NCI-H82 treated with DMSO at 0.1 percent for 48 hours (cell line): ENCODE results near the gene ANKMY2.
"Not testable (repeated sequence)": the region's sequence is repeated elsewhere in the genome, so short reads cannot be mapped to it uniquely, and the experiment has no call there.

Source experiments
- DNase-seq: peaks from one replicate; lab custom pipeline; 2025; ENCODE audit not compliant: unreplicated experiment; lab: John Stamatoyannopoulos, UW

The ANKMY2 gene

DNA sequence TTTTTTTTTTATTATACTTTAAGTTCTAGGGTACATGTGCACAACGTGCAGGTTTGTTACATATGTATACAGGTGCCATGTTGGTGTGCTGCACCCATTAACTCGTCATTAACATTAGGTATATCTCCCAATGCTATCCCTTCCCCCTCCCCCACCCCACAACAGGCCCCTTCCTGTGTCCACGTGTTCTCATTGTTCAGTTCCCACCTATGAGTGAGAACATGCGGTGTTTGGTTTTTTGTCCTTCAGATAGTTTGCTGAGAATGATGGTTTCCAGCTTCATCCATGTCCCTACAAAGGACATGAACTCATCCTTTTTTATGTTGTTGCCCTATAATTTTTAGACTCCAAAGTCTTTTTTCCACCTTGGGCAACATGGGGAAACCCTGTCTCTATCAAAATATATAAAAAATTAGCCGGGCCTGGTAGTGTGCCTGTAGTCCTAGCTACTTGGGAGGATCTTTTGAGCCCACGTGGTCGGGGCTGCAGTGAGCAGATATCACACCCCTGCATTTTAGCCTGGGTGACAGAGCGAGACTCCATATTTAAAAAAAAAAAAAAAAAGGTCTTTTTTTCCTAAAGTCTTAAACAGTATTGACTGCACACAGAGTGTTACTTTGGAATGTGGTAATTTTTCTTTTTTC lies 14.4 kb upstream of the ANKMY2 start:
- not testable (repeated sequence) for DNase-seq

DNA sequence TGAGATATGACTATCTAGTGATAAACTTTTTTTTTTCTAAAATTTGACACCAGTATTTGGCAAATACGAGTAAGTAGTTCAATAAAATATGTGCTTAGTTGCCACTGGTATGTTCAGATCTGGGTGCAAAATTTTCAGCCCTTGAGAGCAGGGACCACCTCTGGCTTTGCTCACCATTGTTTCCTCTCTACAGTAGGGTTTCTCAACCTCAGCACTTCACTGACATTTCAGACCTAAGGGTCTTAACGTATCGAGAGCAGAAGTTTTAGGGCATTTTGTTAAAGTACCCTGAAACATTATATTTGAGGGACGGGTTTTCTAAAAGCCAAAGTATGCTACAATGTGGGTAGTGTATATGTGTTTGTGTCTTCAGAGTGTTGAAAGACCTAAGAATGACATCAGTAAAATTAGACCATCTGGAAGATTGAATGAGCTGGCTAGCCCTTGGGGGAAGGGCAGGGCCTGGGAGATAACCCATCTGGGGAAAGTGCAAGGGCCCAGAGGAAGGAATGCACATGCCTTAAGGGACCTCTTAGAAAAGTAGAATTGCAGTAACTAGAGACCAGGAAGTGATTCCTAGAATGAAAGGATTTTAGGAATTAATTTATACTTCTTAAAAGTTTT lies 12.2 kb upstream of the ANKMY2 start:
- DNase-seq = peak; percentile 30

DNA sequence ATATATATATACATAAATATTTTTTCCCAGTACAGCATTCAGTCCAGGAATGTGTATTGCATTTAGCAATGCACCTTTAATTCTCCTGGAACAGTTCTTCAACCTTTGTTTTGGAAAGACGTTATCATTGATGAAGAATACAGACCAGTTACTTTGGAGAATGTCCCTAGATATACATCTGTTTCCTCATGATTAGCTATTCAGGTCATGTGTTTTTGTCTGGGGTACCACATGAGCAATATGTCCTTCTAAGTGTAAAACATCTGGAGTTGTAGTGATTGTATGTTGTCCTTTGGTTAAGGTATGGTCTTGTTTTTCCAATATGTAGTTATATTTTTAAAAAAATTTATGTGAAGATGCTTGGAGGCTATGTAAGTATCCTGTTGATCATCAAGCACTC lies 10.6 kb upstream of the ANKMY2 start:
- no peak for DNase-seq

DNA sequence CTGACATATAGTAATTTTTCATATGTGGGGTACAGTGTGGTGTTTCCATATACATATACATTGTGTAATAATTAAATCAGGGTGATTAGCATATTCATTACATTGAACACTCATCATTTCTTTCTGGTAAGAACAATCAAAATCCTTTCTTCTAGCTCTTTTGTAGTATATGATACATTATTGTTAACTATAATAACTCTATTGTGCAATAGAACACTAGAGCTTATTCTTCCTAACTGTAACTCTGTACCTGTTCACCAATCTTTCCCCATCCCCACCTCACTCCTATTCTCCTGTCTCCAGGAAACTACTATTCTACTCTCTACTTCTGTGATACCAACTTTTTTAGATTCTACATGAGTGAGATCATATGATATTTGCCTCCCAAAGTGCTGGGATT lies 9.8 kb upstream of the ANKMY2 start:
- no peak for DNase-seq

DNA sequence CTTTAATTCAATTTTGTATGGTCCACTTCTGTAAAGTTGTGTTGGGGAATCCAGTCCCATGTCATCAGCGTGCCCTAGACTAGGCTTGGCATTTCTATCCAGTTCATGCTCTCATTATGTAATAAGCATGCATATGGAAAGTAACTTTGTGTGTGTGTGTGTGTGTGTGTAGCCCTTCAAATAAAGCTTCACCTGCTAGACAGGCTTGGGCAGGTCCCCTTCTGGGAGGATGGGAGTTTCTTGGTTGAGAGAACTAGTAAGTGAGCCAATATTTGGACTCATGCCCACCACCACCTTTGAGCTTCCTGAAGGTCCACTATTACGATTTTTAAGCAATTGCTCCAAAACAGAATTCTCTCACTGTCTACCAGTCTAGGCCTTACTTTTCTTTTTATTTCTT lies 7.3 kb upstream of the ANKMY2 start:
- no peak for DNase-seq

DNA sequence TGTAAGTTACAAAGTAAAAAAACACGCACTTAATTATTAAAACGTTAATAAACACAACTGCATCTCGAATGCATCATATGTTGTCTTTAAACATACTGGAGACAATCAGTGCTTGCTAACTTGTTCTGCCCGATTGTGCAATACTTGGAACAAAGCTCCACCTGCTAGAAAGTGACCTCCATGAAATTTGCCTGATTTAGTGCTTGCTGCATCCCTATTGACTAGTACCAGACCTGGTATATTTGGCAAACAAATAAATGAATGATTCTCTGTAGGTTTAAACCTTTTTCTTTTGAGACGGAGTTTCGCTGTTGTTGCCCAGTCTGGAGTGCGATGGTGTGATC lies 6.7 kb upstream of the ANKMY2 start:
- DNase-seq = no peak

DNA sequence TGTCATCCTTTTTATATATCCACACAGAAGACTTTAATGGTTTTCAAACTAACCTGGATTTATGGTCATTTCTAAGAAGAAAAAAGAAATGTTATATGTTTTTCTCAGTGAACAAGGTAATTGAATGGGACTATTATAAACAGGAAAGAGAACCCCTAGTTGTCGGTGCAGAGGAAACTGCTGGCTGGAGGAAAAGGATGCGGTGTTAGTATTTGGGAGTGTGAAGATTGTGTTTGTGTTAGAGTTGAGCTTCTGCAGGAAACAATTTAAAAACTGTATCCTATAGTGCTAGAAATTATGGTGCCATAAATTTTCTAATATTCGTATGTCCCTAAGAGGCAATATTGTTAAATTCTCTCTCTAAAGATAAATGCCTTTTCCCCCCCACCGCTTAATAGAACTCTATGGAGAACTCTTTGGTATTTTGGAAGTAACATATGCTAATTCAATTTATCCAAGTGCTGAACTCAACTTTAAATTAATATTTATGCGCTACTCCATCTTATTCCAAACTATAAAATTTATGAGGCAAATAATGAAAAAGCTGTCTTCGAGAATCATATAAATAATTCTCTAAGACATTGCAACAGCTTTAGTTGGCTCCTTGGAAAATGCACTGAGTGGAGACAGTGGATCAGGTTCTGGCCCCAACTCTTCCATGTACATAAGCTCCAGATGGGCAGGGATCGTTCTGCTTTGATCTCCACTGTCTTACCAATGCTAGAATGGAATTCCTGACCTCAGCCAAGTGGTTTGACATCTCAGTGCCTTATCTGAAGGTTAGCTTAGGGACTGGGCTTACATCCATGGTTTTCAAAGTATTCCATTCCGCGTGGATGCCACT lies 6.1 kb upstream of the ANKMY2 start:
- no peak for DNase-seq

DNA sequence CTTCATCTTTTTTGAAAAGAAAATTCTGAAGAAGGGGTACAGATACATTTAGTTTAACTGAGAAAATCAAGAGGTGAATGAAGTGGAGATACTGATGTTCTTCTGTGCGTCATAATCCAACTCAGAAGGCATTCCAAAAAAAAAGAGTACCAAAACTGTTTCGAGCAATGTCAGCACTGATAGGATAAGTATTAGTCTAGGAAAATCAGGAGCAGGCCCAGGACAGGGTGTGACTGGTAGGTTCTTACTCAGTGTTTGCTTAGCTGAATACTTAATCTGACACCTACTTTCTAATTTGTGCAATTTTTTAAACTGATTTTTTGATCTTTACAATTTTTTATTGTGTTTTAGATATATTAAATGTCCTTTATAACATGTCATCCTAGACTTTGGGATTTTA lies 4.7 kb upstream of the ANKMY2 start:
- DNase-seq = no peak

DNA sequence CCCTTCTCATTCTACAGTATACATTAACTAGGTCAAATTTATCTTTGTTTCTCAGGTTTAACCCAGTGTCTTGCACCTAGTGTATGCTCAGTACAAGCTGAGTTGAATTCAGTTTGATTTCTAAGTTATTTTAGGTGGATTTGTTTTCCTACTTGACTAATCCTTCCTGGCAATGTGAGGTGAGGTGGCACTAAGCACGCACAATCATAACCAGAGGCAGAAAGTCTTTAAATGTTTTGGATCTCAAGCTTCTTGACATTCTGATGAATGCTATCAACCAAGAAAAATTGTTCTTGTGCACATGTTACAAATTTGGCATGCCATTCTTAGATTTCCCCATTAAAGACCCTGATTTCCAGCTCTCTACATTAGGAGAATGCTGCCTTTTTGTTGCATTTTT lies 3.6 kb upstream of the ANKMY2 start:
- no peak for DNase-seq

DNA sequence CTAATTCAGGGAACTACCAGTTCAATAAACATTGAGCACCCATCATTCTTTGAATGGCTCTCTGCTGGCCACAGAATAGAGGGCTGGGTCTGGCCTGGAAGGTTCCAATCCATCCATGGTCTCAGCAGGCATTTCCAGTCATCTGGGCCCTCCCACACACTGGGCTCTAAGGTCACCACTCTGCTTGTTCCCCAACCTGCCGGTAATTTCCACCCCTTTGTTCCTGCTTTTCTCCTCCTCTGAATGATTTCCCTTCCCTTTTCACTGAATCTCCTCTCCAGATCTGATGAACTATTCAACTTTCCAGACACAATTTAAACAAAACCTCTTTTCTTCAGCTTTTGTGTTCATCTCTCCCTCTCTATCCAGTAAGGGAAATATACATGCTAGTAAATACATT lies 3.0 kb upstream of the ANKMY2 start:
- no peak for DNase-seq

DNA sequence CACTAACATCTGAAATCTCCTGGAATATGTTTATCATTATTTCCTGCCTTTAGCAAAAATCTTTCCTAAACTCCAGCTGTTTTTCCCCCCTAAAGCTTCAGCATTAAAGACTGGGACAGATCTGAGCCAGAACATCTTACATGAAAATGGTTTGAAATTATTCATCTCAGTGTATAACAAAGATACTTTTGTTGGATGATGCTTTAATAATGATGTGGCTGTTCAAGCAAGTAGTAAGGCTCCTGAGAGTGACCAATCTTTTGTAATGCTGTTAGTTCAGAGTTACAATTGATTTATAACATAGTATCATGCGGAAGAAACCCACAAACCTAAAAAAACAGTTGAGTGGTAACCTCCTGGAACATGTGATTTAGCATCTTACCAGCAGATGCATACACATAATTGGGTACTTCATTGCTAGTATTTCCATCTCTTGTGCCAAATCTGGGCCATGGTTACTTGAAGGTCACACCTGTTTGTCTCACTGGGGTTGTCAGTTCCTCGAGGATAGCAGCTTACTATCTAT lies 1.9 kb upstream of the ANKMY2 start:
- no peak for DNase-seq

DNA sequence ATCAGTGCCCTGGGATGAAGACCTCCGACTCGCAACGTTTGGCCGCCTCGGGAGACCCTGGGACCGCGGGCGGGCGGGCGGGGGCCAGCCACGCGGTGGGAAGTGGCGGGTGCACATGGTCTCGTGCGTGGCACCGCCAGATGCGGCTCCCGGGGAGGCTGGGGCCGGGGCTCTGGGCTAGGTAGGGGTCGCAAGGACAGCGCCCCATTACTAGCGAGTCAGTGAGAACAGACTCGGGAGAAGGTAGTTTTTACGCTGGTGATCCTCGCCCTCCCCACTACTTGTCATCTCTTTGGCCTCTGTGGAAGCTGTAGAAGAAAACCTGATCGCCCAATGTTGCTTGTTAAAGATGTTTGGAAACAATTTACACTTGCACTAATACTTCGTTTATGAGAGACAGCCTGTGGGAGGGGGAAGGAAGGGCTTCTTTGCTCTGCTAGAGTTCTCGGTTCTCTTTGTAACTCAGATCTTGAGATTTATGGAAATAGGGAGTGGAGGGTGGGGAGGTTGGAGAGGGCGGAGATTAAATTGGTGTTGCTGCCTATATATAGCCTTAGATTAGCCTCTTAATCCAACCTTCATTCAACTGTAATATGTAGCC lies 1.0 kb upstream of the ANKMY2 start:
- peak; percentile 78 for DNase-seq

DNA sequence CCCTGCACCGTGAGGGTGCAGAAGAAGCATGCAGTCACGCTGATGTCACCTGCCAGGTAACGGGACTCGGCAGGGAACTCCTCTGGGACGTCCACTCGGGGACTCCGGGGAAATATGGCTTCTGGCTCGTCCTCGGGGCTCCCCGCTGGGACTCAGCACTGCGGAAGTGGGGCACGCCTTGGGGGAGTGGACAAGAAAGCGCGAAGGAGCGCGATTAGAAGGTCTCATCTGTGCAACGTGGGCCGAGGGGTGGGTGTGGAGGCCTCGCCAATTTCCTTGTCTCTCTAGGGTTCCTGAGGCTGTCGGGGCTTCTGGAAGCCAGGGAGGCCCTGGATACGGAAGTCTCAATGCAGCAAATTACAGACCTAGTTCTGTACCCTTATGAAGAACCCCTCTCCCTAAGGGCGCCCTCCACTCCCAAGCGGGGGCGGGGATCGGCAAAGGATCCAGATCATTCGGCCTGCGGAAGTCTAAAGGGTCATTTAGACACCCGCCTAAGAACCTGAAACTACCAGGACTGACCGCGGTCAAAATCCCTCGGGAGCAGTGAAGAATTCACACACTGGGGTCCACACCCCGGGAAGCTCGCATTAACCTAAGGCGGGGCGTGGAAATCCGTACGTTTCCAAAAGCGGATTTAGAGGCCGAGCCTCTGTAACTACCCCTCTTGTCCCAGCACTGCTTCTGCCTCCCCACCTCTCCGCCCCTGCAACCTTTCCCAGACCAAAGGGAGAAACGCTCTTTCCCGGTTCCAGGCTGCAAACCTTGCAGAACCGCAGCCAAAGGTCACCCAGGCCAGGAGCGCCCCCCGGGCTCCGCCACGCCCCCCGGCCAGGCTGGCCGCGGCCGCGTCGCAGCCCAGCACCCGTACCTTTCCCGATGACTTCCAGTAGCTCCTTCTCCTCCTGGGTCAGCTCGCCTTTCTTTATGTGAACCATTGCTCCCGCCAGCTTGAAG lies 640 bp downstream of the ANKMY2 start:
- no peak for DNase-seq

DNA sequence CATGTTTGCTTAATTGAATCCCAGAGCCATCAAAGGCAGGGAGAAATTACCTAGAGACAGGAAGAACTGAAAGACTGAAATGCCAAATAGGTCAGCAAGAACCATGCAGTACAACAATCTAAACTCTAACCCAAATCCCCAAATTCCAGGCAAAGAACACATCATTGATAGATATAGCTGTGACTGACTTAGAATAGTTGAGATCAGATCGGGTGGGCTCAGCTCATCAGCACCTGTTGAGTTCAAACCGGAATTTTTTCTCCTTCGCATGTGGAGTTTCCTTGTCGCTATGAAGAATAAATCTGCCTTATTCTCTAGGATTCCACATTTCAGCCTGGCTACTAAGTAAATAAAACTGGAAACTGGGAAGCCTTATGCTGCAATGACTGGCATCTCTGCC lies 1.4 kb downstream of the ANKMY2 start:
- DNase-seq = no peak

DNA sequence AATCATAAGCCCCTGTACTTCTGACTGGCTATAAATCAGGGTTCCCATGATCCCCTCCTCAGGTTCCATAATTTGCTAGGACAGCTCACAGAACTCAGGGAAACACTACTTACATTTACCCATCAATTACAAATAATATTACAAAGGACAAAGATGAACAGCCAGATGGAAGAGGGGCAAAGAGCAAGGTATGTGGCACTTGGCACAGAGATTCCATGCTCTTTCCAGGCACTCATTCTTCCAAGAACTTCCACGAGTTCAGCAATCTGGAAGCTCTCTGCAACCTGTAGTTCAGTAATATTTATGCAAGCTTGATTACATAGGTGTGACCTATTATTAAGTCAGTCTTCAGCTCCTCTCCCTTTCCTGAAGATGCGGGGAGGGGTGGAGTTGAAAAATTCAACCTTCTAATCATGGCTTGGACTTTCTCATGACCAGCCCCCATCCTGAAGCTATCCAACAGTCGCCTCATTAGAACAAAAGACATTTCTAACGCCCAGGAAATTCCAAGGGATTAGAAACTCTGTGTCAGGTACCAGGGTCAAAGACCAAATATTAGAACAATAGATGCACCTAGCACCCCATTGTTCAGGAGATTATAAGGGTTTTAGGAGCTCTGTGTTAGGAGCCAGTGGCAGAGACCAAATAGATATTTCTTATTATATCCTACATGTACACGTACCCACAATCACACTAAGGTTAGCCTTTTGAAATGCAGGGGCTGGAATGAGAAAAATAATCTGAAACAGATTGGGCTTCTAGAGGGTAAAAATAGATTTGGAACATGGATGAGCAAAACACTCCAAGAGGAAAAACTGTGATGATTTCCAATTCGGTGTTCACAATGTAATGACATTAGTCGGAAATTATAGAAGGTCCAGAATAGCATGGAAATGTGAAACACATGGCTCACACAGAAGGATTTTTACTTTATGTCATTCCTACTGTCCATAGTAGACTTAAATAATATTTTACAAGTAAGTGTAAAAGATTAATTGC lies 7.0 kb downstream of the ANKMY2 start:
- DNase-seq = no peak

DNA sequence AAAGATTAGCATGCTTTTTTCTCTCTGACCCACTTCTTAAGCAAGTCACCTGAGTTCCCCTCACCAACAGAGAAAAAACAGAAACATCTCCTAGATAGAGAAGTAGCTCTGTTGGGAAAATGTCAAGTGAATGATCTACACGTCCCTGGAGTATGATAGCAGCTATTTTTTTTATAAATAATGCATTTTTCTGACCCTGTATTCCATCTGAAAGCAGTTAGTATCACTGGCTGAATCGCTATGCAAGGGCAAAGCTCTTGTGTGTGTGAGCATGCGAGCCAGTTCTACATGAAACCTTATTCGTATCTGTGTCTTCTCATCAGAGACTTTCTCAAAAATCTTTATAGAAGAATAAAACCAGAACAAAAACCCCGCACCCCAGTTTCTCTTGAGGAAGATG lies 8.2 kb downstream of the ANKMY2 start:
- no peak for DNase-seq

DNA sequence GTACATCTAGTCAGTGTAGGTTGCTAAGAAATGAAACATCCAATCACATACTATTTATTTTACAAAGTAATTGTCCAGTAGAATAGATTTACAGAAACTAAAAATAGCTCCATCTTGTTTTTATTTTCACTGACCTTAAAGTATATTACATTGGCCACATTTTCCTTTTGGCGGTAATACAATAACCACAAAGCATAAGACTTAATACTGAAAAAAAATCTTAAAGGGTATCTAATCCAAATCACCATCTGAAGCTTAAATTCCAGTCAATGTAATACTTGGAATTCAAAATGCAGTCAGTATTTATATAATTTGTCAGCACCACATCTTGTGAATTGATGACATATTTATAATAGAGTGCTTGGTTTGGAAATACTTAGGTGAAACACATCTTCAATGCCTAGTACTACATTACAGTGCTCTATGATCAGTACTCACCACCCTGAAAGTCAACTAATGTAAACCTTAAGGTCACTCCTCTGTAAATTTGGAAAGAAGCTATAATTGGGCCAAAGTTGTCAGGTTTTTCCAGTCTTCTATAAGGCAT lies 8.9 kb downstream of the ANKMY2 start:
- DNase-seq = no peak

DNA sequence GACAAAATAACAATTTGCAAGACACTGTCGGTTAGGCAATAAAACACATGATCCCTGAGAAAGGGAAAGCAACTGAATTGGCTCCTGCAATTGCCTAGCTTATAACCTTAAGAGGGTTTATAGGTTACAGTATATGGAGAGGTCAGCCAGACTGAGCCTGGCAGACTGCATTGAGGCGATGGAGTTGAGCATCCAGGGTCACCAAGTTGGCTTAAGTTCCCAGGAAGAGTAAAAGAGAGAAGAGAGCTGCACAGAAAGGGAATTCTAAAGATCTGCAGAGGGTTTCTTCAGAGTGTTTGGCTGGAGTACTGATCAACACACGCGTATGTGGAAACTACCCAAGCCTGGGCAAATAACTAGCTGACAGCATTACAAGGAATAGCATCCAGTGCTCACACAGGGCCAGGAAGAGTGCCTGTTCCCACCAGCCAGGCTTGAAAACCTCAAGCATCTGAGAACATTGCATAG lies 11.2 kb downstream of the ANKMY2 start:
- no peak for DNase-seq

DNA sequence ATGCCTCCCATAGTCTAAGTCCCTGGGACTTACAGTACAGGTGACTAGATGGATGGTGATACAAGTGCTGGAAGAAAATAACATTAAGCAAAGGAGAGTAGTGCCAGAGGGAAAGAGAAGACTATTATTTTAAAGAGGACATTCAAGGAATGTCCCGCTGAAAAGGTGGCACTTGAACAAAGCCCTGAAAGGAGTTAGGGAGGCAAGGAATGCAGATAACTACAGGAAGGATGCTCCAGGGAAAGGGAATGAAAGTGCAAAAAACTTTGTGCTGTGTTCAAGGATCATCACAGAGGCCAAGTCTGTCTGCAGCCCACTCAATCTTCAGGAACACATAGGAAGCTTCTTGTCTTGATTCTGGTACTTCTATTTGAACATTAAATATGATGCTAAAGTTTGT lies 14.9 kb downstream of the ANKMY2 start:
- no peak for DNase-seq
